Calu3 (cell line): ENCODE measurements around the gene SPTSSA. TPM values are rescaled to one million over a fixed set of nuclear protein-coding genes. Genes with fewer than 3 reads are reported as not detected.
A peak's percentile ranks its signal among the peaks of the same experiment; 100 is the strongest.
"Not testable (repeated sequence)": the region's sequence is repeated elsewhere in the genome, so short reads cannot be mapped to it uniquely, and the experiment has no call there.

Experiments
- BruUV-seq: library from RNA; stranded (reverse); fragments of 400-500 nt; replicated peaks from 2 replicates; lab custom pipeline; 2021; lab: Mats Ljungman, UMichigan
- CTCF ChIA-PET: fragments of 300-600 bp; sonication (Branson Sonifier 250); formaldehyde crosslinking; loops from one replicate; lab custom pipeline; 2022; ENCODE audit warnings: antibody characterized with exemption; lab: Charles Lee
- DNase-seq: peaks from one replicate; pipeline ENCODE4 v3.0.0; 2022
- H3K27ac Mint-ChIP-seq: one replicate; pipeline ENCODE4 v1.8.0; 2022; ENCODE audit warnings: mixed read lengths; ENCODE audit not compliant: unreplicated experiment
- H3K27me3 Mint-ChIP-seq: one replicate; pipeline ENCODE4 v1.8.0; 2022; ENCODE audit warnings: mixed read lengths; ENCODE audit not compliant: unreplicated experiment
- H3K36me3 Mint-ChIP-seq: one replicate; pipeline ENCODE4 v1.8.0; 2022; ENCODE audit warnings: mild to moderate bottlenecking, moderate library complexity, mixed read lengths; ENCODE audit not compliant: insufficient read depth, unreplicated experiment
- H3K4me1 Mint-ChIP-seq: one replicate; pipeline ENCODE4 v1.8.0; 2022; ENCODE audit warnings: mild to moderate bottlenecking, low read depth, mixed read lengths; ENCODE audit not compliant: unreplicated experiment
- H3K4me3 Mint-ChIP-seq: one replicate; pipeline ENCODE4 v1.8.0; 2022; ENCODE audit warnings: mild to moderate bottlenecking, low read depth, moderate library complexity, mixed read lengths; ENCODE audit not compliant: unreplicated experiment
- H3K9me3 Mint-ChIP-seq: one replicate; pipeline ENCODE4 v1.8.0; 2022; ENCODE audit warnings: low read depth, mixed read lengths; ENCODE audit not compliant: unreplicated experiment
- CTCF ChIP-seq: fragments of 200-600 bp; IDR thresholded peaks from one replicate; pipeline ENCODE4 v1.8.0; 2022; ENCODE audit warnings: antibody characterized with exemption; ENCODE audit not compliant: unreplicated experiment
- intact Hi-C: fragments of 100-400 bp; cut with micrococcal nuclease; formaldehyde crosslinking; loops from one replicate; pipeline ENCODE4 v1.10.0; 2022; ENCODE audit not compliant: unreplicated experiment
- total RNA-seq: library from RNA; stranded (reverse); gene quantifications from 2 replicates; pipeline ENCODE4 v1.2.3, GENCODE V29; 2022

The SPTSSA gene
- total RNA-seq, 1 experiment from 2014 or later = 22.0 TPM

- no peak for DNase-seq
- no peak for TF ChIP-seq CTCF
- H3K9me3 Mint-ChIP-seq = no peaks in the 10 kb centered on the region
- no peak overlapping the region for H3K27ac Mint-ChIP-seq
- no peak overlapping the region for H3K4me3 Mint-ChIP-seq
- intact Hi-C loops = no loop called here
- H3K27me3 Mint-ChIP-seq = no peaks in the 10 kb centered on the region
- H3K36me3 Mint-ChIP-seq = peaks cover 5% of the 10 kb centered on the region
- BruUV-seq = no TSS peak
- peaks cover 36% of the 10 kb centered on the region for H3K4me1 Mint-ChIP-seq
- CTCF ChIA-PET = interaction anchor here (0.6 to 1.3 kb wide), 4 partner anchors 16 to 72 kb away, joined by 3 to 9 read pairs (median 4); no protein-coding TSS in a partner anchor
Observed at GRCh38 chr14:34436118-34436905, 25.7 kb downstream of the SPTSSA start.

- TF ChIP-seq CTCF = no peak
- intact Hi-C loops = no loop called here
- H3K4me1 Mint-ChIP-seq = peaks cover 28% of the 10 kb centered on the region
- BruUV-seq = no TSS peak
- H3K27me3 Mint-ChIP-seq = no peaks in the 10 kb centered on the region
- DNase-seq = no peak
- H3K4me3 Mint-ChIP-seq = no peak overlapping the region
- no peak overlapping the region for H3K27ac Mint-ChIP-seq
- CTCF ChIA-PET = no interaction called here
- H3K36me3 Mint-ChIP-seq = peaks cover 5% of the 10 kb centered on the region
- no peaks in the 10 kb centered on the region for H3K9me3 Mint-ChIP-seq
Observed at GRCh38 chr14:34433957-34434356, 28.1 kb downstream of the SPTSSA start.

GRCh38 chr14:34428102-34428466, 34.0 kb downstream of the SPTSSA start:
- H3K9me3 Mint-ChIP-seq, H3K36me3 Mint-ChIP-seq, H3K4me3 Mint-ChIP-seq, intact Hi-C loops, CTCF ChIA-PET, H3K27me3 Mint-ChIP-seq, DNase-seq, BruUV-seq, H3K27ac Mint-ChIP-seq: not testable (repeated sequence)
- peaks cover 21% of the 10 kb centered on the region for H3K4me1 Mint-ChIP-seq

GRCh38 chr14:34426313-34427295, 35.4 kb downstream of the SPTSSA start:
- TF ChIP-seq CTCF = no peak
- no TSS peak for BruUV-seq
- CTCF ChIA-PET = interaction anchor here (1.2 kb wide), 1 partner anchor 94 kb away, joined by 5 read pairs; no protein-coding TSS in a partner anchor

More at GRCh38 chr14:34426313-34427295, 35.4 kb downstream of the SPTSSA start:
- intact Hi-C loops = no loop called here
- Mint-ChIP-seq H3K4me1 (peaks cover 21% of the 10 kb centered on the region), H3K27ac (peak overlapping the region; percentile 89), H3K36me3 (peaks cover 6% of the 10 kb centered on the region), H3K4me3 (no peak overlapping the region), H3K9me3 (peaks cover 3% of the 10 kb centered on the region), H3K27me3 (no peaks in the 10 kb centered on the region)
- DNase-seq = no peak
